Measurements from ENCODE around the gene CD163L1. TPM values are rescaled to one million over a fixed set of nuclear protein-coding genes. Genes with fewer than 3 reads are reported as not detected.

The CD163L1 gene
- total and polyA plus RNA-seq, 7 donors, result 0.54 to 49.0 (median 3.6) TPM

- 72 to 76% methylated on average over 3 of the region's 3 CpGs for WGBS, 2 donors
- Histone ChIP-seq H3K36me3 (no peaks in the 10 kb centered on the region), H3K27me3 (no peaks in the 10 kb centered on the region), H3K9me3 (no peaks in the 10 kb centered on the region), H3K4me1 (no peaks in the 10 kb centered on the region), H3K27ac (no peak overlapping the region), H3K4me3 (no peak overlapping the region)
- TF ChIP-seq POLR2AphosphoS5 (IDR thresholded peaks at IDR 0.05) (no peak), CTCF (IDR thresholded peaks at IDR 0.05) (no peak), EP300 (IDR thresholded peaks at IDR 0.05) (no peak), POLR2A (IDR thresholded peaks at IDR 0.05) (no peak)
- intact Hi-C loops (cut with DNase I), result no loop called here
- no peak for DNase-seq
Measured at GRCh38 chr12:7451756-7452155, 7.8 kb upstream of the CD163L1 start.

GRCh38 chr12:7450667-7451066, 6.7 kb upstream of the CD163L1 start:
- 72 to 84% methylated on average over 7 of the region's 7 CpGs for WGBS, 2 donors
- Histone ChIP-seq H3K4me3 (no peak overlapping the region), H3K4me1 (no peaks in the 10 kb centered on the region), H3K36me3 (no peaks in the 10 kb centered on the region), H3K27ac (no peak overlapping the region), H3K27me3 (no peaks in the 10 kb centered on the region), H3K9me3 (no peaks in the 10 kb centered on the region)
- TF ChIP-seq POLR2A (IDR thresholded peaks at IDR 0.05) (no peak), CTCF (IDR thresholded peaks at IDR 0.05) (no peak), POLR2AphosphoS5 (IDR thresholded peaks at IDR 0.05) (no peak), EP300 (IDR thresholded peaks at IDR 0.05) (no peak)
- intact Hi-C loops (cut with DNase I), result no loop called here
- DNase-seq, result no peak

- TF ChIP-seq POLR2A (IDR thresholded peaks at IDR 0.05) (no peak), EP300 (IDR thresholded peaks at IDR 0.05) (no peak), POLR2AphosphoS5 (IDR thresholded peaks at IDR 0.05) (no peak), CTCF (IDR thresholded peaks at IDR 0.05) (no peak)
- no peaks in the 10 kb centered on the region for H3K9me3 ChIP-seq
- H3K4me1 ChIP-seq, result no peaks in the 10 kb centered on the region
- H3K36me3 ChIP-seq, result no peaks in the 10 kb centered on the region
- no peak for DNase-seq
- intact Hi-C loops (cut with DNase I), result no loop called here
- 82 to 98% methylated on average over 1 of the region's 1 CpG for WGBS, 2 donors
- H3K4me3 ChIP-seq, result no peak overlapping the region
- H3K27ac ChIP-seq, result no peak overlapping the region
- H3K27me3 ChIP-seq, result no peaks in the 10 kb centered on the region
Measured at GRCh38 chr12:7448099-7448498, 4.1 kb upstream of the CD163L1 start.

- Histone ChIP-seq H3K4me3 (no peak overlapping the region), H3K36me3 (no peaks in the 10 kb centered on the region), H3K9me3 (no peaks in the 10 kb centered on the region), H3K27me3 (peaks cover 6 to 13% (median 8%) of the 10 kb centered on the region in 3 donors), H3K27ac (no peak overlapping the region), H3K4me1 (no peaks in the 10 kb centered on the region)
- intact Hi-C loops (cut with DNase I), result no loop called here
- no peak for DNase-seq
- TF ChIP-seq POLR2AphosphoS5 (IDR thresholded peaks at IDR 0.05), result no peak
- no peak for TF ChIP-seq EP300 (IDR thresholded peaks at IDR 0.05)
- no peak for TF ChIP-seq CTCF (IDR thresholded peaks at IDR 0.05)
- no peak for TF ChIP-seq POLR2A (IDR thresholded peaks at IDR 0.05)
- 75 to 83% methylated on average over 4 of the region's 4 CpGs for WGBS, 2 donors
Measured at GRCh38 chr12:7444537-7444936, 584 bp upstream of the CD163L1 start.

GRCh38 chr12:7441216-7441615, 2.7 kb downstream of the CD163L1 start:
- Histone ChIP-seq H3K9me3 (no peaks in the 10 kb centered on the region), H3K4me3 (no peak overlapping the region), H3K36me3 (no peaks in the 10 kb centered on the region), H3K27me3 (peaks cover 8 to 14% (median 10%) of the 10 kb centered on the region in 3 donors), H3K4me1 (no peaks in the 10 kb centered on the region), H3K27ac (no peak overlapping the region)
- WGBS, 2 donors, result 93 to 99% methylated on average over 1 of the region's 1 CpG
- intact Hi-C loops (cut with DNase I), result no loop called here
- TF ChIP-seq POLR2AphosphoS5 (IDR thresholded peaks at IDR 0.05), result no peak
- TF ChIP-seq CTCF (IDR thresholded peaks at IDR 0.05), result no peak
- TF ChIP-seq POLR2A (IDR thresholded peaks at IDR 0.05), result no peak
- no peak for TF ChIP-seq EP300 (IDR thresholded peaks at IDR 0.05)
- DNase-seq, result no peak
